Stomach (tissue), 9 donors: ENCODE measurements around the gene SCN2A. TPM values are rescaled to one million over a fixed set of nuclear protein-coding genes. Genes with fewer than 3 reads are reported as not detected.
A peak's percentile ranks its signal among the peaks of the same experiment; 100 is the strongest.

Source experiments
- DNase-seq, 2 donors: peaks; one replicate each; pipeline versions ENCODE4 v3.0.0 to v3.0.0-alpha.2; 2013 to 2019
- H3K27ac ChIP-seq, 5 donors: fragments of 200-600 bp in 4 of 5; sonication (generic) in 4 of 5; one replicate each; pipeline ENCODE4 v1.5.1; 2013 to 2019; ENCODE audit warnings: mild to moderate bottlenecking in 1 of 5, moderate library complexity in 1 of 5
- H3K27me3 ChIP-seq, 3 donors: fragments of 200-600 bp; sonication (generic); one replicate each; pipeline ENCODE4 v1.5.1; 2017 to 2019; ENCODE audit warnings: mixed run types in 1 of 3
- H3K36me3 ChIP-seq, 4 donors: fragments of 200-600 bp; sonication (generic); 1 replicate in 3 of 4; 2 replicates in 1 of 4; pipeline ENCODE4 v1.5.1; 2016 to 2019
- H3K4me1 ChIP-seq, 4 donors: fragments of 200-600 bp; sonication (generic); one replicate each; pipeline ENCODE4 v1.5.1; 2016 to 2019
- H3K4me3 ChIP-seq, 4 donors: fragments of 200-600 bp; sonication (generic) in 3 of 4; one replicate each; pipeline ENCODE4 v1.5.1; 2016 to 2019; ENCODE audit warnings: mild to moderate bottlenecking in 1 of 4
- H3K9me3 ChIP-seq, 4 donors: fragments of 200-600 bp; sonication (generic); one replicate each; pipeline ENCODE4 v1.5.1; 2016 to 2019
- CTCF ChIP-seq, 7 experiments: fragments of 450-650 bp in 4 of 7; fragments of 200-600 bp in 3 of 7; sonication (generic) in 3 of 7; IDR thresholded peaks; one replicate each; pipeline ENCODE4 v1.5.1; 2016 to 2019; ENCODE audit warnings: antibody characterized with exemption in 7 of 7, control low read depth in 2 of 7, mild to moderate bottlenecking in 1 of 7
- EP300 ChIP-seq: sonication (generic); formaldehyde crosslinking; IDR thresholded peaks from one replicate; pipeline ENCODE4 v1.6.1; 2017; ENCODE audit warnings: antibody characterized with exemption
- POLR2A ChIP-seq, 4 donors: fragments of 450-650 bp; IDR thresholded peaks; one replicate each; pipeline ENCODE4 v1.6.1; 2016; ENCODE audit warnings: antibody characterized with exemption in 4 of 4, control low read depth in 2 of 4, mild to moderate bottlenecking in 1 of 4, moderate library complexity in 1 of 4
- POLR2AphosphoS5 ChIP-seq, 3 donors: sonication (generic); formaldehyde crosslinking; IDR thresholded peaks; one replicate each; pipeline ENCODE4 v1.6.1; 2016; ENCODE audit warnings: antibody characterized with exemption in 3 of 3
- WGBS, 5 donors: extraction: QIAGEN DNeasy Blood & Tissue Kit in 3 of 5; methylation state at CpG; one replicate each; pipeline versions ENCODE4 v1.1.5 to v1.1.7; 2013 to 2018; 5-methylcytosine and 5-hydroxymethylcytosine counted together
- intact Hi-C: fragments of 100-400 bp; cut with DNase I; formaldehyde crosslinking; loops from one replicate; pipeline ENCODE4 v1.15.1; 2023; ENCODE audit warnings: low total_unique reads
- polyA plus RNA-seq, 3 donors: library from polyadenylated mRNA; stranded (reverse); fragments of 200-250 nt; gene quantifications; one replicate each; pipeline ENCODE4 v1.2.3, GENCODE V29; 2013
- total RNA-seq, 5 donors: library from RNA; depleted of rRNA; stranded (reverse); fragments of >200 nt; gene quantifications; one replicate each; pipeline versions ENCODE4 v1.1.0 to v1.2.3, GENCODE V29; 2014 to 2016
- donor health status: healthy with polysubstance abuse.
- donor health status: Bipolar disorder and iron deficiency.
- donor health status: healthy.

The SCN2A gene
- total and polyA plus RNA-seq, 8 donors = 0.06 to 4.1 (median 1.0) TPM; not detected in 2

GRCh38 chr2:165197346-165197745 lies 41.9 kb upstream of the SCN2A start:
- intact Hi-C loops = no loop called here
- TF ChIP-seq CTCF (IDR thresholded peaks at IDR 0.05) = no peak
- no peak for TF ChIP-seq POLR2A (IDR thresholded peaks at IDR 0.05)
- no peak for TF ChIP-seq EP300
- no peak for TF ChIP-seq POLR2AphosphoS5 (IDR thresholded peaks at IDR 0.05)
- 40 to 73% (median 59%) methylated on average over 1 of the region's 1 CpG for WGBS, 5 donors
- no peaks in the 10 kb centered on the region for H3K4me1 ChIP-seq
- no peaks in the 10 kb centered on the region for H3K27me3 ChIP-seq
- H3K4me3 ChIP-seq = no peak overlapping the region
- no peaks in the 10 kb centered on the region for H3K36me3 ChIP-seq
- no peaks in the 10 kb centered on the region for H3K9me3 ChIP-seq
- no peak overlapping the region for H3K27ac ChIP-seq
- DNase-seq = no peak

DNA sequence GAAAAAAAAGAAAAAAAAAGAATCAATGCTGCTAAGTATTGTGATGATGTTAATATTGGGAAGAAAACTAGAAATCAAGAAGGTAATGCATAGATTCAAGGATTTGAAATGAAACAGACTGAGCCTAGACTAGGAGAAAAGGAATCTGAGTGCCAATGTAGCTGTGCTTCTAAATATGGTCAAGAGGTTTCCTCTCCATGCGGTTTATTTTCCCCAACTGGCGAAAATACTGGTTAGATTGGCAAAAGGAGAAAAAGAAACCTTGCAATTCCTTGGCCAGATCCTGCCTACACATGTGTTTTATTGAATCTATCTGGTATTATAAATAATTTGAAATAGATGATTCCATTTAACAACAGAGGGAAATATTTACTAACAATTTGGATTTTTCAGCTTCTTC lies 41.0 kb upstream of the SCN2A start:
- Histone ChIP-seq H3K4me3 (no peak overlapping the region), H3K4me1 (no peaks in the 10 kb centered on the region), H3K36me3 (no peaks in the 10 kb centered on the region), H3K27me3 (no peaks in the 10 kb centered on the region), H3K27ac (no peak overlapping the region), H3K9me3 (no peaks in the 10 kb centered on the region)
- no peak for DNase-seq
- 67 to 82% (median 75%) methylated on average over 2 of the region's 2 CpGs for WGBS, 5 donors
- intact Hi-C loops = no loop called here
- TF ChIP-seq POLR2AphosphoS5 (IDR thresholded peaks at IDR 0.05) (no peak), POLR2A (IDR thresholded peaks at IDR 0.05) (no peak), CTCF (IDR thresholded peaks at IDR 0.05) (no peak), EP300 (no peak)

- no peaks in the 10 kb centered on the region for H3K9me3 ChIP-seq
- no peaks in the 10 kb centered on the region for H3K36me3 ChIP-seq
- DNase-seq = no peak
- WGBS, 5 donors = 89 to 93% (median 91%) methylated on average over 1 of the region's 1 CpG
- no peak overlapping the region for H3K27ac ChIP-seq
- H3K4me1 ChIP-seq = peaks cover 0 to 4% (median 0%) of the 10 kb centered on the region in 4 donors
- no peak overlapping the region for H3K4me3 ChIP-seq
- no peaks in the 10 kb centered on the region for H3K27me3 ChIP-seq
- intact Hi-C loops = loop anchor here (10.0 kb wide), 1 partner anchor 187 kb away; no protein-coding TSS in a partner anchor
- TF ChIP-seq POLR2AphosphoS5 (IDR thresholded peaks at IDR 0.05) (no peak), CTCF (IDR thresholded peaks at IDR 0.05) (no peak), POLR2A (IDR thresholded peaks at IDR 0.05) (no peak), EP300 (no peak)
Measured at GRCh38 chr2:165202239-165202638, 37.0 kb upstream of the SCN2A start.

- no peaks in the 10 kb centered on the region for H3K27me3 ChIP-seq
- TF ChIP-seq CTCF (IDR thresholded peaks at IDR 0.05) (peak in 5 of 7 experiments; percentile 28 to 55 (median 48)), POLR2AphosphoS5 (IDR thresholded peaks at IDR 0.05) (no peak)
- peaks cover 0 to 4% (median 0%) of the 10 kb centered on the region in 4 donors for H3K4me1 ChIP-seq
- peak within 1 kb of the TSS in 1 of 4 donors; percentile 16 for H3K4me3 ChIP-seq
- DNase-seq = peak; percentile 30 to 81
- 16 to 24% (median 18%) methylated on average over 8 of the region's 8 CpGs for WGBS, 5 donors
- H3K9me3 ChIP-seq = no peaks in the 10 kb centered on the region
- no peak within 1 kb of the TSS for H3K27ac ChIP-seq
- intact Hi-C loops = loop anchor here (10.0 kb wide), 1 partner anchor 189 kb away; no protein-coding TSS in a partner anchor
- no peaks in the 10 kb centered on the region for H3K36me3 ChIP-seq
Measured at GRCh38 chr2:165203689-165204559, 35.3 kb upstream of the SCN2A start, which contains the start of gene SCN3A. SCN3A (minus strand) TSS chr2:165204050; CDS start chr2:165176394, 27,656 bp downstream.
